Stimulated activated CD8-positive, alpha-beta memory T cell treated with anti-CD3 and anti-CD28 coated beads, Interleukin-7, amount 100 ng/mL, for 24 hours (primary cell): ENCODE data around the gene SGCD.

Experiments used
- DNase-seq: peaks from one replicate; pipeline ENCODE4 v3.0.0-alpha.2; 2020; ENCODE audit warnings: low read depth

Gene SGCD

DNA sequence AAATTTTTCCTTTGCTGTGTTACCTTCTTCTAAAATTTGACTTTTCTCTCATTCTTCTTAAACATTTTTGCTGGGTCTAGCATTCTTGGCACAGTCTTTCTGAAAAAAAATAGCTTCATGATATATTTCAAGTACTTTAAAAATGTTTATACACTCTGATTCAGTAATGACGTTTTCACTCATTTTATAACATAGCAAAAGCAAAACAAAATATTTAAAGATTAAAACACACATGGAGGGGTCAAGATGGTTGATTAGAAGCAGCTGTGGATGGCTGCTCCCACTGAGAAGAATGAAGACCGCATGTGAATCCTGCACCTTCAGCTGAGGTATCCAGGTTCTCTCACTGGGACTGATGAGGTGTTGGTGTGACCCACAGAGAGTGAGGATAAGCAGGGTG lies 188.2 kb downstream of the SGCD start:
- no peak for DNase-seq

DNA sequence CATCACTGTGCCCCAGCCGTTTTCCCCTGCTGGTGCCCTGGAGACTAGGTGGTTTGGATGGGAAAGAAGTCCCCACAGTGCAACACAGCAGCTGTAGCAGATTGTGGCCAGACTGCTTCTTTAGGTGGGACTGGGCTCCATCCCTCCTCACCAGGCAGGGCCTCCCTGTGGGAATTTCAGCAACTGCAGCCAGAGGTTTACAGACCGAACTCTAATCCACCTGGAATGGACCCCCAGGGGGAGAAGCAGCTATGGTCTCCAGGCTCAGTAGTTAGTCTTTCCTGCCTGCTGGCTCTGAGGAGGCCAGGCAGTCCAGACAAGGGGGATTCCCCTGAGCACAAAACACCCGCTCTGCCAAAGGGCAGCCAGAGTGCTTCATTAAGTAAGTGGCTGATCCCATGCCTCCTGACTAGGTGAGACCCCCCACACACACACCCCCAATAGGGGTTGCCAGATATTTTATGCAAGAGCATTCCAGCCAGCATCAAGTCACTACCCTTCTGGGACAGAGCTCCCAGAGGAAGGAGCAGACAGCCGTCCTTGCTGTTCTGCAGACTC lies 188.9 kb downstream of the SGCD start:
- no peak for DNase-seq

DNA sequence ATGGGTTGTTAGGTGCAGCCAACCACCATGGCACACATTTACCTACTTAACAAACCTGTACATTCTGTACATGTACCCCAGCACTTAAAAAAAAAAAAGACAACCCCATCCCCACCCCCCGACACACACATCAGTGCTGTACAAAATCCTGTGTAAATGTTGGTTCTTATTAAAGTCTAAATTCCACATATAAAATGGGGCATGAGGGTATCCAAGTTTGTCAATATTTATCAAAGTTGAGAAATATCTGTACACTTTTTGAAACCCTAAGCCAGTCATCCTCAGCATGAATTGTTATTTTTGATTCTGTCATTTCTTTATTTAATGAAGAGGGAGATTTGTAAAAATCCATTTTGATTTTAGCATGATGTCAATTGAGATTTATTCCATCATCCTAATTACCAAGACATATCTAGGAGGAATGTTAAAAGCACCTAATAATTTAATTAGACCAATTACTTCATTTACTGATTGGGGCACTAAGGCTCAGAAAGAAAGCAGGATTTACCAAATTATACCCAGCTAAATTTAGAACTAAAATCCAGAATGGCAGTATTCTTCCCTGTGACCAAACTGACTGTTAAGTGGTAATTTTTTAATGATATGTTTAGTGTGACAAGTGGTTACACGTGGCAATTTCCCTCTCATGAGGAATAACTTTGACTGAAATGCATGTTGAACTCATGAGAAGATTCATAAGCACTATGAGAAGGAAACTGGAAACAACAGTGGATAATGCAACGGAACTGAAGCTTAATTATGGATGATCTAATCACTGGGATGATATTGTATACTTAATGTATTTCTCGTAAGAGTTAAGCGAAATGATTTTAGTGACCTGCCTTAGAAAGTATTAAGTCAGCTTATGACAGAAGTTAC lies 195.9 kb downstream of the SGCD start:
- no peak for DNase-seq

DNA sequence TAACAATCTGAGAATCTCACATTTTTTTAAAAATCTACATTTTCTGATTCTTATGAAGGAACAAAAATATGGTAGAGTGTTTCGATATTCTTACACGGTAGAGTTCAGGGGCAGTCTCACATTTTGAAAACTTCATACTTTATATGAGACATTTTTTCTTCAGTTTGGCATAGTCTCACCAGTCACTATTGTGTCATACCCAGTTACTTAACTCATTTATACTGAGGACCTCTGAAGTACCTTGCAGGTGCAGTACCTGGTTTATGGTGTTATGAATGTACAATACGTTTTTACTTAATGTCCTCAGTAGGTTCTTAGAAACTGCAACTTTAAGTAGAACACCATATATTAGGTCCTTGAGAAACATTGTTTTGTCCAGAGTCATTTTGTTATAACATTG lies 196.6 kb downstream of the SGCD start:
- DNase-seq = no peak

DNA sequence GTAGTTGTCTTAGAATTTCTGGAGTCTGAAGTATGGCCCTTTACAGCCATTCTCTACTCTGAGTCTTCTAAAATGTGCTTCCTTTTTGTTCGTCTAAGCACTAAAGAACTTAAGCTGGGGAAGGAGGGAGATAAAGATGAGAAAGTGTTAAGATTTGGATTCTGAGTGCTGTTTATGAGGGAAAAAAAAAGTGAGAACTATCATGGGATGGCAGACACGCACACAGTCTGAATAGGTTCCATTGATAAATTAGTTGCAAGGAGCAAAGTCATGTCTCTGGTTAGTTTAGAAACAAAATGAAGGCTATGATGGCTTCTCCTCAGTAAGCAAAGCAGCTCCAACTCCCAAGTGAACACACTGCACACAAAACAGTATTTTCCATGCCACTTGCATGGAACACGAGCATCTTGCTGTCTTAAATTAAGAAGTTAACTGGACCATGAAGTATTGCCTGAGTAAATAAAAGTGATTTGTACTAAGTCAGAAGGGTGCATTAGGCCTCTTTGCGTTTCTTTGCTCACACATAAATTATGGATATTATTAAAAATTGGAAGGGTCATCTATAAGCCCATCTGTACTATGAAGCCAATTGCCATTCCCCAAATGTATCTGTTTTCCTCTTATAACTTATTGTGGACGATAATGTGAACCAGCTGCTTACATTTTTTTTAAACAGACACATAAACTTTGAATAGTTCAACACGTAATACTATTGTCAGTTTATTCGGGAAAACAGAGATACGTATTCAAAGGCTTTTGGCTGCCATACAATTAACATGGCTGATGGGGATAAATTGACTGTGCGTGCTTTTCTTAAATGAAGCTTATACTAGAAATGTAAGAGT lies 199.3 kb downstream of the SGCD start:
- DNase-seq = no peak

DNA sequence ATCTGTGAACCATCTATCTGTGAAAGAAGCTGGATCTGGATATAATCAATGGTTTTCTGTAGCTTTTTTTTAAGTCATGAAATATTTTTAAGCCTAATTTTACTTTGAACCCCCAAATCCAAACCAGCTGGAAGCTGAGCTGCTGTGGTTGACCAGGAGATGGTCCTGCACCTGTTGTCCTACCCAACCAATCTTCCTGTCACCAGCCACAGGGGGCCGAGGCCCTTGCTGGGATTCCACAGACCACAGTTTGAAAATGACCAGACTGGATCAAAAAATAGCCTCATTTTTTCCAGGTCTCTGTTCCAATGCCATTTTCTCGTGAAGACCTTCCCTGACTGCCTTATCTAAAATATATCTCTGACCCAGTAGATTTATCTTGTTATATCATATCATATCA lies 200.6 kb downstream of the SGCD start:
- DNase-seq = no peak

DNA sequence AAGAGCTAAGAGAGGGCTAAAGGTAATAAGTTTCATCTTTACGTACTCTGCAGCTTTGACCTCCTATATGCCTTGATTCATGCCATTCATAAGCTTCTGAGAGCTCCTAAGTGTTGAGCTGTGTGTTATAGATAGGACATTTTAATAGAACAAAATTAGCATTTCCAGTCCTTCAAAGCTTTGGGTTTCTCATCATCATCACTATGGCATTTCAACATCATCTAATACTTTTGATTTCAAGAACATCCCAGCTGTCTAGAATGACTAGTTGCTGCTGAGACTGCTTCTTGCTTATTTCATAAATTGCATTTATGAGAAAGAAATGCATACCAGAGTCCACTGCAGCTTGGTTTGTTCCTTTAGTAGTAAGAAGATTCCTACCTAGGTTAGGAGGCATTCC lies 201.7 kb downstream of the SGCD start:
- DNase-seq = no peak

DNA sequence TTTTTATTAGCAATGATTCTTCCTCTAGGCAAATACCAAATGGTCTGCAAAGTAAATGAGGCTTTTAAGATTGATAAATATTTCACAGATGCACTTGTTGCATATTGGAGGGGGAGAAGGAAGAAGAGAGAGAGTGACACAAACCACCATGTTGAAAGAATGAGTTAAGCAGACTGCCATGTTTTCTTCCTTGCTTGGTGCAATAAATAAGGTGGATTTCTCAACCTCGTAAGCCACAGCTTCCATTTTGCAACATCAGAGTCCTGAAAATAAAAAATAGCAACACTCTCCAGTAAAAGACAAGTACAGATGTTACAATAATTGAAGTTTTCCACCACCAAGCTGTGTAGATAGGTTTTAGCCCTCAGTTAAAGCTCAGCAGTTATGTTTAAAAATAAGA lies 202.9 kb downstream of the SGCD start:
- no peak for DNase-seq

DNA sequence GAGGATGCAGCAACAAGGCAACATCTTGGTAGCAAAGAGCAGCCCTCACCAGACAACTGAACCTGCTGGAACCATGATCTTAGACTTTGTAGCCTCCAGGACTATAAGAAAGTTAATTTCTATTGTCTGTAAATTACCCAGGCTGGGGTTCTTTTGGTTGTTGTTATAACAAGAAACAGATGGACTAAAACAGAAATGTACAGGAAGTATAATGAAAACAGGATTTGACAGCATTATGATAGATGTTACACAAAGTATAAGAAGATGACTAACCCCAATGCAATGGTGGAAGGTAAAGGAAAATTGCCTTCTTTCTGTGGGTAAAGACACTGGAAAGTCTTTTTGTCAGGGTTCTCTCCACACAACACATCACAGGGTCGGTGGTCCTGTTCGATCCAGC lies 204.2 kb downstream of the SGCD start:
- DNase-seq = no peak

DNA sequence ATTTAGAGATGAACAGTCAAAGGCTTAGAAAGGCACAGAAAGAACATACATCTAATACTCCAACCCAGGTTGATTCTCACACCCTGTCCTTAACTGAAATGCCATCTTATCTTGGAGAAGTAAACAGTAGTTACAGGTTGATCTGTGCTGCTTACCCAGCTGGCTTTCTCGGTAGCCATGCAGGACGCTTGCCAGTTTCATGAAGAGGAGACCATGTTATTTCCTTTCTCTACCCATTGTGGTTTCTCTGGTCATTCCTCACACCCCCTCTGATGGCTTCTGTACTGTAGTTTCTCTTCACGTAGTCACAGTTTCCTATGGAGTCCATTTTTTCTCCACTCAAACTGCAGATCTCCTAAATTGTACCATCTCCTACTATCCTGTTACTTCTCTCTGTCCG lies 206.0 kb downstream of the SGCD start:
- DNase-seq = no peak

DNA sequence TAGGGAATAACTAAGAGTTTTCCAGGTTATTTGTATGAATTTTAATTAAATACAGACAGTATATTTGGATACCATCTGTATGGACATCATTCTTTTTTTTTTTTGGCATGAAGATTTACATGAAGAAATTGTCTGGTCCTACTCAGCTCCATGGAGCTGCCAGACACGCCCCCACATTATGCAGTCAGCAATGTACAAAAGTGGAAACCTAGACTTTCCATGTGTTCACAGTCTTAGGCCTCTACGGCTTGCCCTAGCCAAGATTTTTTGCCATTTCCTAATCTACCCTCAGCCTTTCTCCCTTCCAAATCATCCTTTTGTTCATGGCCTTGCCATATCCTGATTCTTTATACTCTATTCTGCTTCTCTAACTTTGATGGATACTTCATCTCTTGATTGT lies 207.1 kb downstream of the SGCD start:
- no peak for DNase-seq

DNA sequence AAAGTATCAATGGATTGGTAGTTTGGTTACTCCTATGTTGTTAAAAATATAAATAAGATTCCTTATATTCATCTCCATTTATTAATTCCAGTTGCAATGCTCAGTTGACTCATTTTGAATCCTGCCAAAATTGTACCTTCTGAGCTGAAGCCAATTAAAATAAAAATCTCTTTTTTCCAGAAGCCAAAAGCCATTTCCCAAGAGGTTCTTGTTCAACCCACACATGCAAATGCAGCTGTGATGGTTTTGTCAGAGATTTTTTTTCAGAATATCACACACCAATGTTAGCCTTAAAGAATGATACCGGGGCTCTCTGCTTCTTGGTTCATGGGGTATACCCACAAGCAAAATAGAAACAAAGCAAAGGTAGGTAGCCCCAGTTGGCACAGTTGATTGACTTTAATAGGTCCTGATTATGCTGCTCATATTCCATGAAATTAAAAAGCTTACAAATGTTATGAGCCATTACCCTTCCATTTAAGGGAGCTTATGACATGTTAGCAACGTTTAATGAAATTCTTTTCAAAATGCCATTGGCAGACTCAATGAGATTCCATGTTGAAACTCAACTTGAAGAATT lies 208.0 kb downstream of the SGCD start:
- no peak for DNase-seq

DNA sequence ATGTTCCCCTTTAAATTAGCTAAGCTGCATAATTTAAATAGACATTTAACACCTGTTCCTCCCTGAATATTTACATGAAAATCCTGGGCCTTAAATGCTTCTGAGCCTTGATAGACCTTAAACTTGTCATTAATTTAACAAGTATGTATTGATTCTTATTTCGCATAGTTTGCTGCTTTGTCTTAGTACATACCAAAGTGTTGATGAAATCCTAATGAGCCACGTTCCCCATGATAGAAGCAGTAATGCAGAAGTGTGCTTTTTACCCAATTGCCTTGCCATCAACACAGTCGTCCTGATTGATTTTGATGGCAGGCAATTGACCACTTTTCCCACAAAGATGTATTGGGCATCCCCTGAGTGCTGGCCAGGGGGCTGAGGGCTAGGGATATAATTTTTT lies 213.5 kb downstream of the SGCD start:
- no peak for DNase-seq

DNA sequence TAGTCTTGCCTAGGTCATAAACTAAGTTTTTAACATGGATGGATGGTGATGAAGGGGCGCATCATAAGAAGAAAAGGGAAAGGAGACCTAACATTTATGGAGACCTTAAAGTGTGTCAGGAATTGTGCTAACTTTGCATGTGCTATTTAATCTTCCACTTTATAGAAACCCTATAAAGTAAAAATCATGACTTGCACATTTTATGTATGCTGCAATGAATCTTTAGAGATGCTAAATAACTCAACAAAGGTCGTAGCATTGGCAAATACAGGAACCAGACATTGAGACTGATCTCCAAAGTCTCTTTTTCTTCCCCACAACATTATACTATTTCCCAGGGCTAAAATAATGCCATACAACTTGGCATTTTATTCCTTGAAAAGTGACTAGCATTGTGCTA lies 214.6 kb downstream of the SGCD start:
- DNase-seq = no peak

DNA sequence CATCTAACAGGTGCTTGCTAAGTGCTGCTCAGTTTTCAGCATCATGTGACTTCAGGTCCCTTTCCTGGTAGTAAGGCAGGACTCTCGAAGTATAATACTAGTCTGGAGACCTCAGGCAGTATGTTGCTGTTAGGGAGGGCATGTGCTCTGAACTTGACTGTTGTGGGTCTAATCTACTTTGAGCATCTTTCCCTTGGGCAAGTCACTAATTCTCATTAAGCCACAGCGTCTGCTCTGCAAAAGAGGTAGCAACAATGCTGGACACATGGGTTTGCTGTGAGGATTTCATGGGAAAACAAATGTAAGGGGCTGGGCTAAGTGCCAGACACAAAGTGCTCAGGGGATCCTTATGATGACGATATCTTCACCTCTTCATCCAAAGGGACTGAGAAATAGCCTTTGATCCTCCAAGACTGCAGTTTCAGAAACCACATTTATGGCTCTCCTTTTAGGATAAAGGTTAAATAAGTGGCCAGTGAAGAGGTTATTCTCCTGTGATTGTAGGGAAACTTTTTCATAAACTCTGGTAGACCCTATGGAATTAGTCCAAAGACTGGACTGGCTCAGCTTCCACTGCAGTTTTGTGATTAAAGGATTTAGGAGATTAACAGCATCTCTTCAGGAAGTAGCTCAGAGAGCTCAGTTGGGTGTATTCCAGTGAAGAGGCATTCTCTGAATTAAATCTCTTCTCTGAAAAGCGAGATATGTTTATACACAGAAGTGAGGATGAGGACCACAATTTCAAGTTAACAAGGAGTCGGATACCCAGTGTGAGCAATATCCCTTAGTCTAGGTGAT lies 216.6 kb downstream of the SGCD start:
- no peak for DNase-seq

DNA sequence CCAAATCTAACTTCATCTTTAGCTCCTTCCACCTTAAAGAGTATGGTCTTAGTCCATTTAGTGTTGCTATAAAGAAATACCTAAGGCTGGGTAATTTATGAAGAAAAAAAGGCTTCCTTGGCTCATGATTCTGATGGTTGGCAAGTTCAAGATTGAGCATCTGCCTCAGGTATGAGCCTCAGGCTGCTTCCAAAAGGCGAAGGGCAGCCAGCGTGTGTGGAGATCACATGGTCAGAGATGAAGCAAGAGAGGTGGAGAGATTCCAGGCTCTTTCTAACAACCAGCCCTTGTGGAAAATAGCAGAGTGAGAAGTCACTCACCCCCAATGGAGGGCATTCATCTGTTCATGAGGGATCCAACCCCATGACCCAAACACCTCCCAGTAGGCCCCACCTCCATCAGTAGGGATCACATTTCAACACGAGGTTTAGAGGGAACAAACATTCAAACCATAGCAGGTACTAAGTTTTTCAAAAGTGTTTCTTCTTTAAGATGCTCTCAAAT lies 225.9 kb downstream of the SGCD start:
- DNase-seq = no peak

DNA sequence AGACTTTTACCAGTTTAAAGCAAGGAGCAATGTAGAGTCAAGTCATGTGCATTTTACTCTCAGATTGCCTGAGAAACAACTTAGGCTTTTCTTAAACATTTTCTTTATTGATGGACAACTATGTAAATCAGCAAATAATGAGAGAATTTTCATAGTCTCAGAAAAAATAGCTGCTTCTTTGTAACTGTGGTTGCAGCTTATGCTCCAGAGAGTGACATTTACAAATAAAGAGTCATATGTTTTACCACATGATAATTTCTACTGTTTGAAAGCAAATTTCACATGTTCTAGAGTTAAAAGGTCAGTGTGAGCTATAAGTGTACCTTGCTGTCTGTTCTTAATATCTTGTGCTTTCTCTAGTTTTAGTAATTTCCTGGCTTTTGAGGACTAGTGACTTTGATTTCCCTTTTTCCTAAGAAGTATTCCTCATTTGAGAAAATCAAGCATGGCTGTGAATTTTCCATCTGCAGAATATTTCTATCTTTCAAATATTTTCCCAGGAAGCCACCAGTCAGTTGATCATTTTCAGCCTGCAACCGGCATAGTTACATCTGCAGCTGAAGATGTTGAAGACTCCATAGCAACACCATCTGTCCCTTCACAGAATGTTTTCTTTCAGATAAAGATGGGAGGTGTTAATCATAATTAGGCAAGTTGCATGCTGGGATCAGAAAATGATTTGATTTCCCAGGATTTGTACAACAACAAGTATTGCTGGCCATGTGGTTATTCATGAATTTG lies 229.9 kb downstream of the SGCD start:
- no peak for DNase-seq

DNA sequence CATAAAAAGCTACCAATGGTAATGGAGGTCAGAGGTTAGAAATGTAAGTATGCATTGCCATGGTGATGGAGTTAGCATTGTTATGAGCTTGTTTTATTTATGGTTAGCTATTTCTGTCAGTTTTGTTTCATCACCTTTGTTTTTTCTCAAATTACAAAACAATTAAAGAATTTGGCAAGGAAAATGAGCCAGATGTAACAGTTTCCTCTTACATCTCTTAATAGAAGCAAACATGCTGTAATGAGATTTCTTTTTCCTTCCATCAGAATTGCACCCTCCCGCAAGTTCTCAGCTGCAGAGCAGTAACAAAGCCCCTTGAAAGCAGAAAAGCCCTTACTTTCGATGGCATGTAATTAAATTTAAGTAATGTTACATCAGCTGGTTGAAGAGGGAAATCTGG lies 233.0 kb downstream of the SGCD start:
- no peak for DNase-seq

DNA sequence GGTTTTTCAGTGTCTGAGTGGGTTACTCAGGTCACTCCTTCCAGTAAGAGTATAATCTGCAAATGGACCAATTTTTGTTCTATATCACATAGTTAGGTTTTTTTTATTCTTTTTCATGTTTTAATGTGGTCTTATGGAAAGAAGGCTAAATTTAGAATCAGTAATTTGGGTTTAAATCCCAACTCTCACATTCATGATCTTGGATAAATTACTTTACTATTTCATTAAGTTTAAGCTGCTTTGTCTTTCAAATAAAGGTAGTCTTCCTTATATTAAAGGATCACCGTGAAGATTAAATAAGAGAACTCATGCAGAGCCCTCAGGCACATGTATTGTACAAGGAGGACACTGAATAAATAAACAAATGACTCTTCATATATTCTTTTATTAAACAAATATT lies 234.7 kb downstream of the SGCD start:
- no peak for DNase-seq

DNA sequence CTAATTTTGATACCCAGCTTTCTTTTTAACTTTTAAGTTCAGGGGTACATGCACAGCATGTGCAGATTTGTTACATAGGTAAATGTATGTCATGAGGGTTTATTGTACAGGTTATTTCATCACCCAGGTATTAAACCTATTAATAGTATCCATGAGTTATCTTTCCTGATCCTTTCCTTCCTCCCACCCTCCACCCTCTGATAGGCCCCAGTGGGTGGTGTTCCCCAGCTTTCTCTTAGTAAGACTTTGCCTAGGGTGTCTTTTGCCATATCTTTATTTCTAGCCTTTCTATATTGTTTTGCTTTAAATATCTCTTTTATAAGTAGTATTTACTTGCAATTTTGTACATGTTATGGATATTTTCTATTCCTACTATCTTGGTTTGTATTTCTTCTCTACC lies 243.7 kb downstream of the SGCD start:
- DNase-seq = no peak

DNA sequence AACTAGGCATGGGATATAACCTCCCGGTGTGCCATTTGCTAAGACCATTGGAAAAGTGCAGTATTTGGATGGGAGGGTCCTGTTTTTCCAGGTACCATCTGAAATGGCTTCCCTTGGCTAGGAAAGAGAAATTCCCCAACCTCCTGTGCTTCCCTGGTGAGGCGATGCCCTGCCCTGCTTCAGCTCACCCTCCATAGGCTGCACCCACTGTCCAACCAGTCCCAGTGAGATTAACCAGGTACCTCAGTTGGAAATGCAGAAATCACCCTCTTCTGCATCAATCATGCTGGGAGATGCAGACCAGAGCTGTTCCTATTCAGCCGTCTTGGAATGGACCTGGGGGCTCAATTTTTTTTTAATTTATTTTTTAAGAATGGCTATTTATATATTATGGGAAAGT lies 254.8 kb downstream of the SGCD start:
- no peak for DNase-seq
